ENCODE measurements around the gene PRRG3. TPM values are rescaled to one million over a fixed set of nuclear protein-coding genes. Genes with fewer than 3 reads are reported as not detected.

Gene PRRG3
- total and polyA plus RNA-seq, 4 donors = 0.11 to 5.6 (median 1.5) TPM

- Histone ChIP-seq H3K27me3 (ENCODE audit: control insufficient read depth in 3 of 3, insufficient read depth in 3 of 3, low read length in 2 of 3) (no peaks in the 10 kb centered on the region), H3K36me3 (ENCODE audit: control insufficient read depth in 4 of 4, insufficient read depth in 4 of 4, low read length in 4 of 4) (no peaks in the 10 kb centered on the region), H3K4me1 (ENCODE audit: control insufficient read depth in 5 of 5, insufficient read depth in 5 of 5, low read length in 5 of 5) (no peaks in the 10 kb centered on the region), H3K9me3 (ENCODE audit: control insufficient read depth in 4 of 4, insufficient read depth in 3 of 4, low read length in 3 of 4) (peaks cover 0 to 8% (median 0%) of the 10 kb centered on the region in 4 donors), H3K27ac (ENCODE audit: low read depth in 1 of 2, low read length in 1 of 2) (no peak overlapping the region), H3K9ac (ENCODE audit: insufficient read depth in 1 of 2, low read length in 2 of 2) (no peak overlapping the region), H3K4me3 (no peak overlapping the region)
- ATAC-seq (ENCODE audit: insufficient read depth, low FRiP score) (no peak), DNase-seq (no peak)
- 87 to 89% methylated on average over 5 of the region's 5 CpGs for WGBS, 2 donors
- TF ChIP-seq, protein P1, sequence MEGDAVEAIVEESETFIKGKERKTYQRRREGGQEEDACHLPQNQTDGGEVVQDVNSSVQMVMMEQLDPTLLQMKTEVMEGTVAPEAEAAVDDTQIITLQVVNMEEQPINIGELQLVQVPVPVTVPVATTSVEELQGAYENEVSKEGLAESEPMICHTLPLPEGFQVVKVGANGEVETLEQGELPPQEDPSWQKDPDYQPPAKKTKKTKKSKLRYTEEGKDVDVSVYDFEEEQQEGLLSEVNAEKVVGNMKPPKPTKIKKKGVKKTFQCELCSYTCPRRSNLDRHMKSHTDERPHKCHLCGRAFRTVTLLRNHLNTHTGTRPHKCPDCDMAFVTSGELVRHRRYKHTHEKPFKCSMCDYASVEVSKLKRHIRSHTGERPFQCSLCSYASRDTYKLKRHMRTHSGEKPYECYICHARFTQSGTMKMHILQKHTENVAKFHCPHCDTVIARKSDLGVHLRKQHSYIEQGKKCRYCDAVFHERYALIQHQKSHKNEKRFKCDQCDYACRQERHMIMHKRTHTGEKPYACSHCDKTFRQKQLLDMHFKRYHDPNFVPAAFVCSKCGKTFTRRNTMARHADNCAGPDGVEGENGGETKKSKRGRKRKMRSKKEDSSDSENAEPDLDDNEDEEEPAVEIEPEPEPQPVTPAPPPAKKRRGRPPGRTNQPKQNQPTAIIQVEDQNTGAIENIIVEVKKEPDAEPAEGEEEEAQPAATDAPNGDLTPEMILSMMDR (IDR thresholded peaks at IDR 0.05; ENCODE audit: control extremely low read depth, extremely low read depth) = no peak
These were observed 47.1 kb downstream of the PRRG3 start for GRCh38 chrX:151742311-151742710.

GRCh38 chrX:151743651-151744470 lies 48.6 kb downstream of the PRRG3 start:
- peaks cover 0 to 5% (median 0%) of the 10 kb centered on the region in 3 donors for H3K27me3 ChIP-seq (ENCODE audit: control insufficient read depth in 3 of 3, insufficient read depth in 3 of 3, low read length in 2 of 3)
- TF ChIP-seq, protein P1 (IDR thresholded peaks at IDR 0.05; ENCODE audit: control extremely low read depth, extremely low read depth) = no peak
- ATAC-seq (ENCODE audit: insufficient read depth, low FRiP score) = no peak

DNA sequence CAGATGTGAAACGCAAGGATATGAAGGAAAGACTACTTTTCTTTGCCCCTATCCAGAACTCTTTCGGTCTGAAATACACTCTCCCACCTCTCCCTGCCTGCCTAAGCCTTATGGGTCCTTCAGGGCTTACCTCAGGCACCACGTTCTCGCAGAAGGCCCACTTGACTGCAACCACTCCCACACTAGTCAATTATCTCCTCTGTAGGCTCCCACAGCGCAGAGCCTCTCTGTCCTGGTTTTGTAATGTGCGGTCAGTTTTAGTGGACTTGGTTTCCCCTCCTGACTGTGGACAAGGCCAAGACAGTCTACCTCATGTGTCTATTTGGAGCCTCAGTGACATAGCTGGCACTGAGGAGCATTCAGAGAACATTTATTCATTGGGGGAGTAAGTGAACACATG lies 50.4 kb downstream of the PRRG3 start:
- ATAC-seq (ENCODE audit: insufficient read depth, low FRiP score) (no peak), DNase-seq (no peak)
- Histone ChIP-seq H3K9ac (ENCODE audit: insufficient read depth in 1 of 2, low read length in 2 of 2) (no peak overlapping the region), H3K4me1 (ENCODE audit: control insufficient read depth in 5 of 5, insufficient read depth in 5 of 5, low read length in 5 of 5) (no peaks in the 10 kb centered on the region), H3K27me3 (ENCODE audit: control insufficient read depth in 3 of 3, insufficient read depth in 3 of 3, low read length in 2 of 3) (peaks cover 0 to 5% (median 2%) of the 10 kb centered on the region in 3 donors), H3K36me3 (ENCODE audit: control insufficient read depth in 4 of 4, insufficient read depth in 4 of 4, low read length in 4 of 4) (no peaks in the 10 kb centered on the region), H3K4me3 (no peak overlapping the region), H3K27ac (ENCODE audit: low read depth in 1 of 2, low read length in 1 of 2) (no peak overlapping the region), H3K9me3 (ENCODE audit: control insufficient read depth in 4 of 4, insufficient read depth in 3 of 4, low read length in 3 of 4) (peaks cover 0 to 7% (median 0%) of the 10 kb centered on the region in 4 donors)
- 73 to 88% methylated on average over 6 of the region's 6 CpGs for WGBS, 2 donors
- TF ChIP-seq, protein P1 (IDR thresholded peaks at IDR 0.05; ENCODE audit: control extremely low read depth, extremely low read depth) = no peak

More at GRCh38 chrX:151743651-151744470, 48.6 kb downstream of the PRRG3 start:
- Histone ChIP-seq H3K4me1 (ENCODE audit: control insufficient read depth in 5 of 5, insufficient read depth in 5 of 5, low read length in 5 of 5) (no peaks in the 10 kb centered on the region), H3K9me3 (ENCODE audit: control insufficient read depth in 4 of 4, insufficient read depth in 3 of 4, low read length in 3 of 4) (peaks cover 0 to 7% (median 0%) of the 10 kb centered on the region in 4 donors), H3K36me3 (ENCODE audit: control insufficient read depth in 4 of 4, insufficient read depth in 4 of 4, low read length in 4 of 4) (no peaks in the 10 kb centered on the region), H3K4me3 (no peak overlapping the region), H3K27ac (ENCODE audit: low read depth in 1 of 2, low read length in 1 of 2) (no peak overlapping the region), H3K9ac (ENCODE audit: insufficient read depth in 1 of 2, low read length in 2 of 2) (no peak overlapping the region)
- 92 to 97% methylated on average over 21 of the region's 21 CpGs for WGBS, 2 donors
- DNase-seq = no peak

Measured in lung (tissue), 12 donors.